T-helper 9 cell (primary cell): Measurements from ENCODE around the gene TCTN2.

ENCODE experiments used
- DNase-seq: peaks from one replicate; pipeline ENCODE4 v3.0.0-alpha.2; 2020
- total RNA-seq, 2 donors: gene quantifications; one replicate each; lab custom pipeline; 2026; lab: John Stamatoyannopoulos, UW

TCTN2 gene
- 8.0 to 12.9 reads per million in 2 donors for total RNA-seq

DNA sequence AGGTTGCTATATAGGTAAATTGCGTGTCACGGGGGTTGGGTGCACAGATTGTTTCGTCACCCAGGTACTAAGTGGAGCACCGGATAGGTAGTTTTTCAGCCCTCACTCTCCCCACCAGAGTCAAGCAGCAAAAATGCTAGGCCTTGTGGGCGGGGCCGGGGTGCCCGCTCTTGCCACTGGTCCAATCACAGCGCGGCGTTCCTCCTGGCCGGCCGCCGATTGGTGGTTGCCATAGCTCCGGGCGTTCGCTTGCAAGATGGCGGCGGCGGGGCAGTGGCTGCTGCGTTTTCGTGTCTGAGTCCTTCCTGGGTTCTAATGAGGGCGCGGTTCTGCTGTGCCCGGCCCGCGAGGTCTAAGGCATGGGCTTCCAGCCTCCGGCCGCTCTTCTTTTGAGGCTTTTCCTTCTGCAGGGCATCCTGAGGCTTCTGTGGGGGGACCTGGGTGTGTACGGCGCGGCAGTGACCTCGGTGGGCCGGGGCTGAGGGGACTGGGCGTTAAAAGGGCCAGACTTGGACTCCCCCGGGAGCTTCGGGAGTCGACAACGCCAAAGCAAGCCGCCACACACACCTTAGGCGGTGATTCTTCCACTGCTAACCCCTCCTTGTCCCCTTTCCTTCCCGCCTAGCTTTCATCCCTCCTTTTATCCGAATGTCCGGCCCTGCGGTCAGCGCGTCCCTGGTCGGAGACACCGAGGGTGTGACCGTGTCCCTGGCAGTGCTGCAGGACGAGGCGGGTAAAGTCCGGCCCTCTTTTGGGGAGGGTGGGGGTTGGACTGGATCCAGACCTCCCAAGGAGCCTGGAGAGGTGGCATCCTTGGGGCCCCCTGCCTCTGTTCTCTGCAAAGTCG is at the start of gene TCTN2:
TCTN2 (plus strand) TSS at position 232 of the 847 bp plus-strand sequence; CDS start at position 360, 128 bp downstream.
- peak; percentile 92 for DNase-seq

DNA sequence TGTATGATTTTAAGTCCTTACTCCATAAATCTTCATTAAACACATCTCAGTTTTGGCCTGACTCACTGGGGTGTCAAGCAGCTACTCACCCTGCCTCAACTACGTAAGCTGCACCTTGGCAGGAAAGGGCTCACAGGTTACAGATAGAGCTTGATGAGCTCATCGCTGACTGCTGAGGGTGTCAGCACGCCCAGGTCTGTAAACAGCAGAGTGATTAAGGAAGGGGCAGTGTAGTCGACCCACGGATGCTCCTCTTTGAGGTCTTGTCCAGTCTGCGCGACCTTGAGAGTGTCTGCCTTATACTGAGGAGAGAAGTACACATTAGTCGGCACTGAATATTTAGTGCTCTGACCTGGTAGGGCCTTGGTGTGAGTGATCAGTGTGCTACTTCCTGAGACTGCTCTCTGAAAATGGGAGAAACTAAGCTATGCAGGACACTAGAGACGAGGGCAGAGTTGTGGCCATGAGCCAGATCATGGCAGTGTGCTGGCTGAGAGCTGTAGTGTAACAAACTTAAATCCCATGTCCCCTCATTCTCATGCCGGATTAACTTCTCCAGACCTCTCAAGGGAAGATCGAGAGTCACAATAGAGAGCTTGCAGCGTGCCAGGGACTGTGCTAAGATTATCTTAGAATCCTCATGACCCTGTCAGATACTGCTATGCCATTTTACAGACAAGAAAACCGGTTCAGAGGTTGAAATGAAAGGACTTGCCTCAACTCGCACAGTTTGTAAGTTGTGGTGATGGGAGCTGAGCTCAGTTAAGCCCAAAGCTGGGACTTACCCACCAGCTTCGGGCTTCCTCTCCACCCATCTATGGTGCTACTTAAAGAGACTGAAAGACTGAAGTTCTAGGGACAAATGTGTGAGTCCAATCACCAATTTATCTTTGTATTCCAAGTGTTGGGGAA is 49.0 kb upstream of the TCTN2 start:
- no peak for DNase-seq

DNA sequence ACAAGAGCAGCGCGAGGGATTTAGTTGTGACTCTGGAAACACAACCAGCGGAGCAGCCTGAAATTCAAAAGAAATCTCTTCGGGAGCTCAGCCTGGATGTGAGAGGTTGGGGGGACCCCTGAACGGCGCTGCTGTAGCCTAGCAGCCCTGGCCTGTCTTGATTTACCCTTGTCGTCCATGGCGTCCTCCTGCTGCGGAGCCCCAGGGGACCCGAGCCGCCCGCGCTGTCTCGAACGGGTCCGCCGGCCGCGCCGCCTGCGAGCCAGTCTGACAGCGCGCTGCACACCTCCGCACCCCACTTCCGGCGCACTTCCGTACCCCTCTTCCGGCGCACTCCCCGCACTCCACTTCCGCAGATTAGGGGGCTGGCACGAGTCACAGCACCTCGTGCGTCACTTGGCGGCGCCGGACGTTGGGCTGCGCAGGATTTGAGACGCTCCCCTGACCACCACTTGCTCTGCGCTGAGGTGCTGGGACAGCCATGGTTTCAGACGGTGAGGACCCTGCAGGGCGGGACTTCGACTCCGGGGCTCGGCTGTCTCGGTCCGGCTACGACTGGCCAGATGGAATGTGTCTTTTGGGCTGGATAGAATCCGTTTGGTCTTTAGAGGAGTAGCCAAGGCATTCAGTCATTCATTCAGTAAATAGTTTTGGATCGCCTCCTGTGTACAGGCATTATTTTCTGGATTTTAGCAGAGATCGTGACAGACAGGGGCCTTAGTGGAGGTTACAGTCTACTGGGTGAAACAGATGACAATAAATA is 37.4 kb upstream of the TCTN2 start, which contains the start of the genes EIF2B1 and GTF2H3:
EIF2B1 (minus strand) TSS at position 308 of the 763 bp plus-strand sequence; CDS start at position 179, 129 bp downstream.
GTF2H3 (plus strand) TSS at position 451 of the 763 bp plus-strand sequence; CDS start at position 482, 31 bp downstream.
- peak; percentile 95 for DNase-seq

DNA sequence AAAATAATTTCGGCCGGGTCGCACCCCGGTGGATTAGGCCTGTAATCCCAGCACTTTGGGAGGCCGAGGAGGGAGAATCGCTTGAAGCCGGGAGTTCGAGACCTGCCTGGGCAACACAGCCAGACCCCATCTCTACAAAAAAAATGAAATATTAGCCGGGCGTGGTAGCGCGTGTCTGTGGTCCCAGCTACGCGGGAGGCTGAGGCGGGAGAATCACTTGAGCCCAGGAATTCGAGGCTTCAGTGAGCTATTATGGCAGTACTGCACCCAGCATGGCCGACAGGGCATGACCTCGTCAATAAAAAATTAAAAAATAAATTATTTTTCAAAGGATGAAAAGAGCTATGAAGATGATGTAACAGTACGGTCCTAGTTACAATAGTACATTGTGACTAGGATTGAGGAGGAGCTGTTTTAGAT is 36.8 kb upstream of the TCTN2 start:
- no peak for DNase-seq

DNA sequence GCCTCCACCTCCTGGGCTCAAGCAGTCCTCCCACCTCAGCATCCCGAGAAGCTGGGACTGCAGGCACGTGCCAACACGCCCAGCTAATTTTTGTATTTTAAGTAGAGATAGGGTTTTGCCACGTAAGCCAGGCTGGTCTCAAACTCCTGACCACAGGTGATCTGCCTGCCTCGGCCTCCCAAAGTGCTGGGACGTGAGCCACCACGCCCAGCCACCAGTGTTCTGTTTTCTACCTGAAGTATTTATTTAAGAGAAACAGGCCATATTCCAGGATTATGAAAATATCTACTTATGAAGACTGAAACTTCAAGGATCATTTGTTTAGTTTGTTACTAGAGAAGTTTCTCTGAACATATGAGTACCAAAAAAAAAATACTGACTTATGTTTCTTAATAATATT is 27.0 kb upstream of the TCTN2 start:
- no peak for DNase-seq

GRCh38 chr12:123645380-123645779 is 25.5 kb upstream of the TCTN2 start:
- DNase-seq: no peak

GRCh38 chr12:123645878-123646277 is 25.0 kb upstream of the TCTN2 start:
- no peak for DNase-seq

GRCh38 chr12:123648401-123648800 is 22.5 kb upstream of the TCTN2 start:
- no peak for DNase-seq

GRCh38 chr12:123654129-123654701 is 16.7 kb upstream of the TCTN2 start:
- no peak for DNase-seq

GRCh38 chr12:123655420-123655819 is 15.5 kb upstream of the TCTN2 start:
- DNase-seq: no peak

DNA sequence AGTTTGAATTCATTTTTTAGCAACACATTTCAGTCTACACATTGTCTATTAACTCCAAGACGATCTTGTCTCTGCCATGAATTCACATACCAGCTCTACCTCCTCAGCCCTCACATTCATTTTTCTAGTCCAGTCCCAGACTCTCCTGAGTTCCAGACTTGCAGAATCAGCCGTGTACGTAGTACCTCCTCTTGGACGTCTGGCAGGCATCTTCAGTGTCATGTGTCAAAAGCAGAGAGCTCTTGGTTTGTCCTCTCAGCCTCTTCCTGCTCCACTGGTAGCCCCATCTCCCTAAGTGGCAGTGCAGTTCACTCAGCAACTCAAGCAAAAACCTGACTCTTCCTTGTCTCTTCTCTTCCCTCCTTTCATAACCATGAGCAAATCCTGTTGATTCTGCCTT is 14.5 kb upstream of the TCTN2 start:
- no peak for DNase-seq

GRCh38 chr12:123657211-123657610 is 13.7 kb upstream of the TCTN2 start:
- no peak for DNase-seq

DNA sequence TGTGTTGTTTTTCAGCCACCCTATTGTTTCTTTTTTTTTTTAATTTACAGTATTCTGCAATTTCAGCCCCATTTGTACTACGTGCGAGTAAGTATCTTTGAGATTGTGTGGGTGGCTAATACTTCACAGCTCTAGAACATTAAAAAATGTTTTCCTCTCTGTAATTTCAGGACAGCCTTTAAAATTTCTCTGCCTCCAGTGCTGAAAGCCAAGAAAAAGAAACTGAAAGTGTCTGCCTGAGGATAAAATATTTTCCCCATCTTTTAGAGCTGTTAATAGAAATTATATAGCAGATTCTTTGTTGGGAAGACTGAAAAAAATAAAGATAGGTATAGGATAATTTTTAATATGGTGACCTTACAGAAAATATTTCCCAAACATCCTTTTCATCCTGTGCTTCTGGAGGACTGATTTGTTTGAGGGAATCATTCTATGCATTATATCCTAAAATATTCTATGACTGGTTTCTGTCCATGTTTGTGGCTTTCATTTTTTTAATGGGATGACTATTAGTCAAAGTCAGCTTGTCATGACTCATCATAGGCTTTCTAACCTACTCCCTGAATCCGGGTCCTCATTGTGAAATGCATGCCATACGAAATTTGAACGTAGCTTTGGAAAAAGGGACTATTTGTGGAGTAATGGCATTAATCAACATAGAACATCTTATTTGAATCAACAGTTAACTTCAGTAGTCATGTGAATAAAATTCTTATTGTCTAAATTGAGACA is 10.8 kb upstream of the TCTN2 start:
- no peak for DNase-seq

- DNase-seq: no peak
Observed at GRCh38 chr12:123667771-123668170, 3.1 kb upstream of the TCTN2 start.

GRCh38 chr12:123671876-123672275 is 963 bp downstream of the TCTN2 start:
- no peak for DNase-seq

GRCh38 chr12:123675436-123675835 is 4.5 kb downstream of the TCTN2 start:
- DNase-seq: no peak

- no peak for DNase-seq
Observed at GRCh38 chr12:123676616-123677320, 5.9 kb downstream of the TCTN2 start.

- DNase-seq: no peak
Observed at GRCh38 chr12:123678981-123679380, 8.1 kb downstream of the TCTN2 start.

DNA sequence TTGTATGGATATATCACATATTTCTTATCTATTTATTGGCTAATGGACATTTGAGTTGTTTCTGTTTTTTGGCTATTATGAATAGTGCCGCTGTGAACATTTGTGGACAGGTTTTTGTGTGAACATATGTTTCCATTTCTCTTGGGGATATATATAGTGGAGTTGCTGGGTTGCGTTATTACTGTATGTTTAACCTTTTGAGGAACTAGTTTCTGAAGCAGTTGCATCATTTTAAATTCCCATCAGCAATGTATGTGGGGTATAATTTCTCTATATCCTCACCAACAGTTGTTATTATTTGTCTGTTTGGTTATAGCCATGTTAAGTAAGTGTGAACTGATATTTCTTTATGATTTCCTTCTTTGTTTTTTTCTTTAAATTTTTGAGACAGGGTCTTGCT is 10.7 kb downstream of the TCTN2 start:
- DNase-seq: no peak

- DNase-seq: no peak
Observed at GRCh38 chr12:123683964-123684363, 13.1 kb downstream of the TCTN2 start.
